NCI-H748 treated with DMSO at 0.1 percent for 48 hours (cell line): ENCODE measurements around the gene OR2AG2.

Experiments used
- DNase-seq: peaks from one replicate; lab custom pipeline; 2025; lab: John Stamatoyannopoulos, UW

OR2AG2 gene

GRCh38 chr11:6738590-6738989 lies 33.2 kb downstream of the OR2AG2 start:
- DNase-seq: no peak

DNA sequence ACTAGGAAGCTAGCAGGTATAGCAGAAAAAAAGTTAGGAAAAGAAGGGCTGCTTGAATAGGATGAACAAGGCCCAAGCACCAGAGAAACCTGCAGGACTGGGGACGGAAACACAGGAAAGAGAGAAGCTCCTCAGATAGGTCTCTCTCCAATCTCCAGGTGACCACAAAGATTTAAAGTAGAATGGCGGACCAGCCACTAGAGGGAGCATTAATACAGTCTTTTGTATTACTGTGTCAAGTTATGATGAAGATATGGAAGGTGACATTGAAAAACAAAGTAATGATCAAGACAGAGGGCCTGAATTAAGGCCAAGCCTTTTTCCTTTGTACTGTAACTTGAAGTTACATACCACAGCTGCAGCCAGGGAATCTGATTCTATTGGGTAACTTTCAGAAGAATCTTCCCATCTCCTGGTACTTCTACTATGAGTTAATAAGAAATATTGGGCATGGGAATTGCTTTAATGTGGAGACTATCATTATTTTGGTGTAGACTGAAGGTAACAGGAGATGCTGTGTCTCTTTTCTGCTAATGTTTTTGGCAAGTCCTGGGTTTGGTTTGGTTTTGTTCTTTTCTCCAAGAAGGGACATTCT lies 33.8 kb downstream of the OR2AG2 start:
- DNase-seq: peak; percentile 31

GRCh38 chr11:6736495-6737121 lies 35.2 kb downstream of the OR2AG2 start:
- DNase-seq: no peak

DNA sequence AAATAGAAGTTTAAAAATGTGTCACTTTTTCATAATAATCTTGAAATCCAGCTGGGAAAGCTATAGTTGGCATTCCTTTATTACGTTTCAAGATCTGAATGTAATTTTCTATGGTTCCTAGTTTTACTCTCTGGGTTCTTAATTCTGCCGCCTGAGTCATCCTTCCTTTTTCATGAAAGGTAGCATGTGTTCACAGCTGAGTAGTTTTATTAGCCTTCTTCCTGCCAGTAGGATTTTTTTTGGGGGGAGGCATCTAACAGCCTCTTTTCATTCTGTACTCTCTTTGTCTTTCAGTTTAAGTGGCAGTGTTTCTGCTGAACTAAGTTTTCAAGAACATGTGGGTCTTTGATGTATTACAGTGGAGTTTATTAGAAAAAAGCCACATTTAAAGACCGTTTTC lies 36.5 kb downstream of the OR2AG2 start:
- DNase-seq: no peak

DNA sequence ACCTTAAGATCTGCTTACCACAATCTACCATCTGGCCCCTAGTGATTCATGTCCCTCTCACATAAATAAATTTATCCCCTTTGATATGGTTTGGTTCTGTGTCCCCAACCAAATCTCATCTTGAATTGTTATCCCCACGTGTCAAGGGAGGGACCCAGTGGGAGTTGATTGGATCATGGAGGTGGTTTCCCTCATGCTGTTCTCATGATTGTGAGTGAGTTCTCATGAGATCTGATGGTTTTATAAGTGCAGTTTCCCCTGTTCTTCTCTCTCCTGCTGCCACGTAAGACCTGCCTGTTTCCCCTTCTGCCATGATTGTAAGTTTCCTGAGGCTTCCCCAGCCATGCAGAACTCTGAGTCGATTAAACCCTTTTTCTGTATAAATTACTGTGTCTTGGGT lies 37.2 kb downstream of the OR2AG2 start:
- no peak for DNase-seq

DNA sequence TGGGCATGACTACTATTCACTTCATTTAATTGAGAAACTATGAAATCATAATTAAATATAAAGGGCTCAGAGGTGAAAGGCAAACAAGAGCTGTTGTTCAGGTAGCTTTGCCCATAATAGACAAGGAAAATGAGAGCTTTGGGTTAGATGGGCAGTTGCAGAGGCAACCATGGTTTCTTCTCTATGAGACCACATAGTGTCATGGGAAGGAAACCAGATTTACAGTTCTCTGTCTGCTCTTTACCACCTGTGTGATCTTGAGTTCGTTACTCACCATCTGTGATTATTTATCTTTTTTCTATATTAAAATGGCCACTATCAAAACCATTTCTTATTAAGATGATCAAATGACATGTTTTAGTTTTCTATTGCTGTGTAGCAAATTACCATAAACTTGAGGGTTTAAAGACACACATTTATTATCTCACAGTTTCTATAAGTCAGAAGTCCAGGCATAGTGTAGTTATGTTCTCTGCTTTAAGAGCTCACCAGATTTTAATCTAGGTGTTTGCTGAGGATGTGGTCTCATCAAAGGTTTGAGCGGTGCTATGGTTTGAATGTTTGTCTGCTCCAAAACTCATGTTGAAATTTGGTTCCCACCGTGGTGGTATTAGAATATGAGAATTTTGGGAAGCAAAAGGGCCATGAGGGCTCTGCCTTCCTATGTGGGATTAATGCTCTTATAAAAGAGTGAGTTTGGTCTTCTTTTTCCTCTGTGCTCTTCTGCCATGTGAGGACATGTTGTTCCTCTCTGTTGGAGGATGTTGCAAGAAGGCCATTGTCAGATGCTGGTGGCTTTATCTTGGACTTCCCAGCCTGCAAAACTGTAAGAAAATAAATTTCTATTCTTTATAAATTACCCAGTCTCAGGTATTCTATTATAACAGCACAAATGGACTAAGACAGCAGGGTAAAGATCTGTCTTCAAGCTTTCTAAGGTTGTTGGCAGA lies 38.2 kb downstream of the OR2AG2 start:
- no peak for DNase-seq

DNA sequence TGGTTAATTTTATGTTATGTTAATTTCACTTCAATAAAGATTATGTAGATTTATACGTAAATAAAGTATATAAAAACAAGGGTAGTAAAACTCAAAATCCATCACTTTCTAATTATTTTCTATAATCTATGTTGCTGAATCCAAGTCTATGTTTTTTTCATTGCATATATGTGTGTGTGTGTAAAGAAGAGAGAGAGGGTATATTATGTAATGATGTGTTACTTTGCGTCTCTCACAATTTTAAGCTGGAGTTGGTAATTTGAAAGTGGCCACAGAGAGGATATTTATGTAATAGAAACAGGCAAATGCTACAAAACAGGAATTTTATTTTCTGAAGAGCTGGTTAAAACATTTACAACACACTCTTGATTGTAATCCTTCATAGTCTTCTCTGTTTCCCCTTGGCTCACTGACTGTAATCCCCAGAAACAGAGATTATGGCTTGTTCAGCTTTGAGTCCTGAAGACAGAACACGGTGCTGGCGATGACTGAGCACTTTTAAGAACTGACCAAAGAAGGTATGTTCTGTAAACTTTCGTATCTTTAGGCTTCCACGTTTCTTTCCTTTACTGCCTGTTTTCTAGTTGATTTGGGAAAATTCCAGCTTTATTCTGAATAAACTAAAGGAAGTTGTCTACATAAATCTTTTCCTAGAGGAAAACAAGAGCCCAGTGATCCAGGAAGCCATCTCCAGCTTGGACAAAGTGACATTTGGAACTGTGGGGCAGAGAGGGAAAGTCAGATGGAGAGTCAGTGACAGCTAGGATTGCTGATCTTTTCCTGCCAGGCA lies 43.6 kb downstream of the OR2AG2 start:
- DNase-seq: no peak

- DNase-seq: no peak
Observed at GRCh38 chr11:6725386-6725896, 46.3 kb downstream of the OR2AG2 start.

GRCh38 chr11:6724013-6724412 lies 47.8 kb downstream of the OR2AG2 start:
- DNase-seq: no peak

DNA sequence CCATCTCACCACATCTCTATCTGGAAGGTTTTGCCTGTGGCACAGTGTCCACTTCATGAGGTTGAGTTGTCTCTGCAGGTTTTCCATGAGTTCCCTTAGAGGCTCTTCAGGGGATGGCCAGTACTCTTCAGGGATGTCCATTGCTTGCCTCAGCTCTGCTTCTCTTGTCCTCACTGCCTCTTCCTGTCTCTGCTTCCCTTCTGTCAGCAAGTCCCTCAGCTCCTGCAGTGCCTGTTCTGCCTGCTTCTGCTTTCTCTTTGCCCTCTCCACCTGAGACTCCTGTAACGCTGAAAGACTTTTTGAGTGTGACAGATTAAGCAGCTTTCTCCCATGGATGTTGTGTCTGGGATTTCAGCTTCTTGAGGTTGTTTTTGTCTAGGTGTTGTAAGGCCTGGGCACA lies 50.4 kb downstream of the OR2AG2 start:
- no peak for DNase-seq

GRCh38 chr11:6719576-6719975 lies 52.2 kb downstream of the OR2AG2 start:
- no peak for DNase-seq

- no peak for DNase-seq
Observed at GRCh38 chr11:6717426-6717825, 54.4 kb downstream of the OR2AG2 start.
